IMR-90 (cell line): ENCODE results near the gene COL8A1. TPM values are rescaled to one million over a fixed set of nuclear protein-coding genes. Genes with fewer than 3 reads are reported as not detected.

Experiments
- ATAC-seq: fragments of 200-7000 bp; cut with Tn5 transposase; 2 replicates; pipeline ENCODE4 v1.9.1; 2020; ENCODE audit warnings: low read depth, mild to moderate bottlenecking, moderate library complexity
- BruUV-seq: library from RNA; stranded (reverse); fragments of 400-500 nt; replicated peaks from 2 replicates; lab custom pipeline; 2021; lab: Mats Ljungman, UMichigan
- CTCF ChIA-PET: fragments of 300-600 bp; formaldehyde crosslinking; extraction: SDS; loops from one replicate; lab custom pipeline; 2021; ENCODE audit warnings: antibody characterized with exemption; lab: Yijun Ruan, JAX
- POLR2A ChIA-PET: fragments of 300-600 bp; sonication (Branson Sonifier 250); formaldehyde crosslinking; loops from one replicate; lab custom pipeline; 2022; ENCODE audit warnings: antibody characterized with exemption; ENCODE audit not compliant: unreplicated experiment; lab: Charles Lee
- DNase-seq: peaks from one replicate; pipeline ENCODE4 v3.0.0; 2013
- H2AFZ ChIP-seq: replicated peaks from 2 replicates; pipeline ENCODE3; 2013; ENCODE audit warnings: low read length, mild to moderate bottlenecking; ENCODE audit not compliant: poor library complexity
- H2AK5ac ChIP-seq: 2 replicates; pipeline ENCODE4 v1.6.1; 2013; ENCODE audit warnings: low read depth, low read length, inconsistent platforms
- H2AK9ac ChIP-seq: replicated peaks from 2 replicates; pipeline ENCODE3; 2013; ENCODE audit warnings: mild to moderate bottlenecking, low read depth, low read length, moderate library complexity; ENCODE audit not compliant: poor library complexity
- H2BK120ac ChIP-seq: 2 replicates; pipeline ENCODE4 v1.6.1; 2013; ENCODE audit warnings: low read depth, low read length, inconsistent platforms
- H2BK15ac ChIP-seq: 3 replicates; pipeline ENCODE4 v1.6.1; 2013; ENCODE audit warnings: low read depth, low read length, inconsistent platforms
- H2BK20ac ChIP-seq: 2 replicates; pipeline ENCODE4 v1.6.1; 2013; ENCODE audit warnings: low read depth, mild to moderate bottlenecking, inconsistent platforms, low read length, moderate library complexity
- H2BK5ac ChIP-seq: 2 replicates; pipeline ENCODE4 v1.6.1; 2013; ENCODE audit warnings: mild to moderate bottlenecking, low read depth, low read length, inconsistent platforms; ENCODE audit not compliant: poor library complexity, severe bottlenecking
- H3K14ac ChIP-seq: replicated peaks from 2 replicates; pipeline ENCODE4 v1.6.1; 2013; ENCODE audit warnings: low read depth, low read length, inconsistent platforms
- H3K18ac ChIP-seq: 2 replicates; pipeline ENCODE4 v1.6.1; 2013; ENCODE audit warnings: low read depth, low read length, control low read depth
- H3K23ac ChIP-seq: 2 replicates; pipeline ENCODE4 v1.6.1; 2013; ENCODE audit warnings: low read depth, low read length, inconsistent platforms
- H3K27ac ChIP-seq: 2 replicates; pipeline ENCODE4 v1.5.1; 2013; ENCODE audit warnings: mild to moderate bottlenecking, control low read depth, low read length; ENCODE audit not compliant: insufficient read depth
- H3K27me3 ChIP-seq: 2 replicates; pipeline ENCODE4 v1.6.1; 2013; ENCODE audit warnings: low read length; ENCODE audit not compliant: control insufficient read depth, insufficient read depth
- H3K36me3 ChIP-seq: 2 replicates; pipeline ENCODE4 v1.6.1; 2013; ENCODE audit warnings: low read length, mixed read lengths; ENCODE audit not compliant: control insufficient read depth, insufficient read depth
- H3K4ac ChIP-seq: 2 replicates; pipeline ENCODE4 v1.6.1; 2013; ENCODE audit warnings: low read depth, low read length, inconsistent platforms
- H3K4me1 ChIP-seq: 2 replicates; pipeline ENCODE4 v1.6.1; 2013; ENCODE audit warnings: low read length, mixed read lengths; ENCODE audit not compliant: control insufficient read depth, insufficient read depth
- H3K4me2 ChIP-seq: 2 replicates; pipeline ENCODE4 v1.6.1; 2013; ENCODE audit warnings: low read depth, mild to moderate bottlenecking, control low read depth, low read length, moderate library complexity
- H3K4me3 ChIP-seq: 2 replicates; pipeline ENCODE4 v1.5.1; 2013; ENCODE audit warnings: low read depth, mild to moderate bottlenecking, control low read depth, low read length, moderate library complexity; ENCODE audit not compliant: insufficient read depth
- H3K56ac ChIP-seq: 2 replicates; pipeline ENCODE4 v1.6.1; 2013; ENCODE audit warnings: low read length, inconsistent platforms; ENCODE audit not compliant: insufficient read depth; ENCODE audit errors: extremely low read depth
- H3K79me1 ChIP-seq, 2 experiments: 2 replicates each; pipeline ENCODE4 v1.6.1; 2013; ENCODE audit warnings: low read length in 2 of 2, inconsistent platforms in 1 of 2, low read depth in 1 of 2
- H3K9ac ChIP-seq: 2 replicates; pipeline ENCODE4 v1.6.1; 2013; ENCODE audit warnings: low read depth, low read length, control low read depth
- H3K9me1 ChIP-seq: 2 replicates; pipeline ENCODE4 v1.6.1; 2013; ENCODE audit warnings: low read length, inconsistent platforms; ENCODE audit not compliant: insufficient read depth
- H3K9me3 ChIP-seq: 2 replicates; pipeline ENCODE4 v1.6.1; 2013; ENCODE audit warnings: low read length; ENCODE audit not compliant: control insufficient read depth, insufficient read depth
- H4K20me1 ChIP-seq: 2 replicates; pipeline ENCODE4 v1.6.1; 2013; ENCODE audit warnings: low read length, inconsistent platforms; ENCODE audit not compliant: insufficient read depth
- H4K5ac ChIP-seq: 2 replicates; pipeline ENCODE4 v1.6.1; 2013; ENCODE audit warnings: mild to moderate bottlenecking, low read depth, low read length, control low read depth
- H4K8ac ChIP-seq, 2 experiments: 2 replicates each; pipeline ENCODE4 v1.6.1; 2013; ENCODE audit warnings: low read depth in 2 of 2, low read length in 2 of 2, control low read depth in 1 of 2, inconsistent platforms in 1 of 2
- H4K91ac ChIP-seq: 2 replicates; pipeline ENCODE4 v1.6.1; 2013; ENCODE audit warnings: low read depth, low read length, inconsistent platforms; ENCODE audit not compliant: insufficient read depth
- BHLHE40 ChIP-seq: fragments of 150-350 bp; IDR thresholded peaks from 2 replicates; pipeline ENCODE4 v1.6.1; 2016; ENCODE audit warnings: mild to moderate bottlenecking, low read depth, low read length
- CEBPB ChIP-seq: IDR thresholded peaks from 2 replicates; pipeline ENCODE4 v1.6.1; 2012; ENCODE audit warnings: low read depth, low read length, improper control_type of control experiment
- CHD1 ChIP-seq: IDR thresholded peaks from 2 replicates; pipeline ENCODE4 v1.6.1; 2012; ENCODE audit warnings: low read depth, low read length, improper control_type of control experiment
- FOS ChIP-seq: fragments of 150-350 bp; IDR thresholded peaks from 2 replicates; pipeline ENCODE4 v1.6.1; 2016; ENCODE audit warnings: low read depth, low read length
- MAFK ChIP-seq: IDR thresholded peaks from 2 replicates; pipeline ENCODE4 v1.6.1; 2012; ENCODE audit warnings: low read depth, low read length, improper control_type of control experiment
- MAZ ChIP-seq: IDR thresholded peaks from 2 replicates; pipeline ENCODE4 v1.6.1; 2012; ENCODE audit warnings: low read depth, mild to moderate bottlenecking, low read length, improper control_type of control experiment, moderate library complexity, borderline replicate concordance
- MXI1 ChIP-seq: IDR thresholded peaks from 2 replicates; pipeline ENCODE4 v1.6.1; 2012; ENCODE audit warnings: low read depth, mild to moderate bottlenecking, low read length, moderate library complexity, borderline replicate concordance
- NFE2L2 ChIP-seq: fragments of 150-350 bp; IDR thresholded peaks from 2 replicates; pipeline ENCODE4 v1.6.1; 2016; ENCODE audit warnings: low read depth, mild to moderate bottlenecking, low read length
- POLR2A ChIP-seq: IDR thresholded peaks from 2 replicates; pipeline ENCODE4 v1.6.1; 2012; ENCODE audit warnings: mild to moderate bottlenecking, low read depth, low read length
- RAD21 ChIP-seq: IDR thresholded peaks from 2 replicates; pipeline ENCODE4 v1.6.1; 2012; ENCODE audit warnings: low read length, improper control_type of control experiment
- RCOR1 ChIP-seq: IDR thresholded peaks from 2 replicates; pipeline ENCODE4 v1.6.1; 2012; ENCODE audit warnings: mild to moderate bottlenecking, low read length, improper control_type of control experiment; ENCODE audit not compliant: insufficient replicate concordance
- RFX5 ChIP-seq: IDR thresholded peaks from 2 replicates; pipeline ENCODE4 v1.8.0; 2012; ENCODE audit warnings: low read depth, mild to moderate bottlenecking, low read length, moderate library complexity
- SMC3 ChIP-seq: fragments of 150-350 bp; IDR thresholded peaks from 2 replicates; pipeline ENCODE4 v1.6.1; 2016; ENCODE audit warnings: low read depth, mild to moderate bottlenecking, antibody characterized with exemption, low read length, moderate library complexity
- WGBS, 2 experiments: methylation state at CpG; one replicate each; pipeline versions ENCODE4 v1.1.5 to v1.1.7; 2013; ENCODE audit warnings: missing lambda C conversion rate in 2 of 2; ENCODE audit not compliant: insufficient read length in 1 of 2; ENCODE audit errors: extremely low coverage in 2 of 2; 5-methylcytosine and 5-hydroxymethylcytosine counted together
- dilution Hi-C: fragments of 300-500 bp; cut with HindIII; formaldehyde crosslinking; loops from one replicate; pipeline ENCODE4 v1.14.3; 2018; ENCODE audit warnings: low sequenced_read_pairs; ENCODE audit not compliant: unreplicated experiment
- in situ Hi-C: fragments of 300-500 bp; cut with MboI; formaldehyde crosslinking; loops from 3 replicates; pipeline ENCODE4 v1.14.3; 2019; ENCODE audit warnings: low sequenced_read_pairs, inconsistent platforms, mixed read lengths
- intact Hi-C: fragments of 100-400 bp; cut with micrococcal nuclease; formaldehyde crosslinking; loops from 2 replicates; pipeline ENCODE4 v1.10.0; 2022
- polyA plus RNA-seq, 3 experiments: library from polyadenylated mRNA; depleted of rRNA; stranded (reverse); fragments of >200 nt; gene quantifications; 2 replicates each; pipeline ENCODE4 v1.2.3, GENCODE V29; 2012; ENCODE audit warnings: low replicate concordance in 1 of 3
- total RNA-seq: library from RNA; depleted of rRNA; stranded (reverse); fragments of >200 nt; gene quantifications from 2 replicates; pipeline ENCODE4 v1.2.3, GENCODE V29; 2012
- TF ChIP-seq, protein P1 (sequence below): fragments of 150-350 bp; IDR thresholded peaks from 2 replicates; pipeline ENCODE4 v1.6.1; 2017; ENCODE audit warnings: mild to moderate bottlenecking, antibody characterized with exemption, low read length, low read depth
- TF ChIP-seq, protein P2 (sequence below): fragments of 150-350 bp; IDR thresholded peaks from 2 replicates; pipeline ENCODE4 v1.6.1; 2016; ENCODE audit warnings: low read depth, mild to moderate bottlenecking, low read length, moderate library complexity, borderline replicate concordance
- TF ChIP-seq, protein P3 (sequence below): conservative IDR thresholded peaks from 2 replicates; pipeline ENCODE4 v1.5.1; 2012; ENCODE audit warnings: mild to moderate bottlenecking, low read depth, low read length, improper control_type of control experiment

COL8A1 gene
- total and polyA plus RNA-seq, 2 of the 4 experiments (the other 2 are of a cell fraction): 119 to 151 TPM

DNA sequence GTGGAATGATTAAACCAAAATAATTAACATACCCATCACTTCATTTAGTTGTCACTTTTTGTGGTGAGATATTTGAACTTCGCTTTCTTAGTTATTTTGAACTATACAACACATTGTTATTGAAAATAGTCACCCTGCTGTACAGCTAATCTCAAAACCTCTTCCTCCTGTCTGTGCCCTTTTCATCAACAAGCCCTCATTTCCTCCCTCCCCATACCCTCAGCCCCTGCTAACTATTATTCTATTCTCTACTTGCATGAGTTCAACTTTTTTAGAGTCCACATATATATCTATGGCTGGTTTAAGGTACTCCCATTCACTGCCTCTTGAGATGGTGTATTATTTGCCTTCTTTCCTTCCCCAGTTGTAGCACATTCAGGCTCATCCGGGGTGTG lies 32.2 kb downstream of the COL8A1 start:
- TF ChIP-seq, protein P1, sequence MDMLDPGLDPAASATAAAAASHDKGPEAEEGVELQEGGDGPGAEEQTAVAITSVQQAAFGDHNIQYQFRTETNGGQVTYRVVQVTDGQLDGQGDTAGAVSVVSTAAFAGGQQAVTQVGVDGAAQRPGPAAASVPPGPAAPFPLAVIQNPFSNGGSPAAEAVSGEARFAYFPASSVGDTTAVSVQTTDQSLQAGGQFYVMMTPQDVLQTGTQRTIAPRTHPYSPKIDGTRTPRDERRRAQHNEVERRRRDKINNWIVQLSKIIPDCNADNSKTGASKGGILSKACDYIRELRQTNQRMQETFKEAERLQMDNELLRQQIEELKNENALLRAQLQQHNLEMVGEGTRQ: no peak
- TF ChIP-seq CHD1 (no peak), MAZ (no peak), MXI1 (no peak), BHLHE40 (no peak), RFX5 (no peak), CEBPB (no peak), SMC3 (no peak), FOS (no peak), RCOR1 (no peak), RAD21 (no peak), POLR2A (no peak), NFE2L2 (no peak), MAFK (no peak)
- TF ChIP-seq, protein P2, sequence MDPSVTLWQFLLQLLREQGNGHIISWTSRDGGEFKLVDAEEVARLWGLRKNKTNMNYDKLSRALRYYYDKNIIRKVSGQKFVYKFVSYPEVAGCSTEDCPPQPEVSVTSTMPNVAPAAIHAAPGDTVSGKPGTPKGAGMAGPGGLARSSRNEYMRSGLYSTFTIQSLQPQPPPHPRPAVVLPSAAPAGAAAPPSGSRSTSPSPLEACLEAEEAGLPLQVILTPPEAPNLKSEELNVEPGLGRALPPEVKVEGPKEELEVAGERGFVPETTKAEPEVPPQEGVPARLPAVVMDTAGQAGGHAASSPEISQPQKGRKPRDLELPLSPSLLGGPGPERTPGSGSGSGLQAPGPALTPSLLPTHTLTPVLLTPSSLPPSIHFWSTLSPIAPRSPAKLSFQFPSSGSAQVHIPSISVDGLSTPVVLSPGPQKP: no peak
- TF ChIP-seq, protein P3, sequence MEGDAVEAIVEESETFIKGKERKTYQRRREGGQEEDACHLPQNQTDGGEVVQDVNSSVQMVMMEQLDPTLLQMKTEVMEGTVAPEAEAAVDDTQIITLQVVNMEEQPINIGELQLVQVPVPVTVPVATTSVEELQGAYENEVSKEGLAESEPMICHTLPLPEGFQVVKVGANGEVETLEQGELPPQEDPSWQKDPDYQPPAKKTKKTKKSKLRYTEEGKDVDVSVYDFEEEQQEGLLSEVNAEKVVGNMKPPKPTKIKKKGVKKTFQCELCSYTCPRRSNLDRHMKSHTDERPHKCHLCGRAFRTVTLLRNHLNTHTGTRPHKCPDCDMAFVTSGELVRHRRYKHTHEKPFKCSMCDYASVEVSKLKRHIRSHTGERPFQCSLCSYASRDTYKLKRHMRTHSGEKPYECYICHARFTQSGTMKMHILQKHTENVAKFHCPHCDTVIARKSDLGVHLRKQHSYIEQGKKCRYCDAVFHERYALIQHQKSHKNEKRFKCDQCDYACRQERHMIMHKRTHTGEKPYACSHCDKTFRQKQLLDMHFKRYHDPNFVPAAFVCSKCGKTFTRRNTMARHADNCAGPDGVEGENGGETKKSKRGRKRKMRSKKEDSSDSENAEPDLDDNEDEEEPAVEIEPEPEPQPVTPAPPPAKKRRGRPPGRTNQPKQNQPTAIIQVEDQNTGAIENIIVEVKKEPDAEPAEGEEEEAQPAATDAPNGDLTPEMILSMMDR: no peak
- no TSS peak for BruUV-seq
- dilution Hi-C loops: no loop called here
- ChIA-PET POLR2A (no interaction called here), CTCF (no interaction called here)
- Histone ChIP-seq H2BK20ac (peak overlapping the region; percentile 35; the same call in 1 of the 2 replicates), H3K36me3 (no peaks in the 10 kb centered on the region; the same call in 1 of the 2 replicates), H3K4ac (peak overlapping the region; percentile 70), H4K8ac (0 out of 4 replicates have a peak overlapping the region, but pooled peaks of 1 of the 2 experiments have one; percentile 43), H3K4me2 (no peak overlapping the region), H2BK15ac (peak overlapping the region; percentile 38; the same call in 1 of the 3 replicates), H3K9me3 (no peaks in the 10 kb centered on the region), H3K4me1 (no peaks in the 10 kb centered on the region; the same call in 1 of the 2 replicates), H2AK5ac (peak overlapping the region; percentile 72; the same call in 1 of the 2 replicates), H3K14ac (peak overlapping the region; percentile 71; the same call in 1 of the 2 replicates), H2AK9ac (no peak overlapping the region), H2BK120ac (peak overlapping the region; percentile 17; the same call in 1 of the 2 replicates), H3K23ac (peak overlapping the region; percentile 61; the same call in 1 of the 2 replicates), H4K91ac (no peak overlapping the region; the same call in 1 of the 2 replicates), H3K9ac (no peak overlapping the region), H3K4me3 (no peak overlapping the region), H2BK5ac (peak overlapping the region; percentile 71), H3K18ac (no peak overlapping the region), H4K20me1 (no peaks in the 10 kb centered on the region), H3K27me3 (no peaks in the 10 kb centered on the region), H3K9me1 (peaks cover 3% of the 10 kb centered on the region), H2AFZ (no peak overlapping the region), H3K27ac (no peak overlapping the region), H4K5ac (no peak overlapping the region), H3K79me1 (peaks cover 17 to 43% of the 10 kb centered on the region in 2 experiments; a peak in 3 of 4 replicates), H3K56ac (no peak overlapping the region)
- intact Hi-C loops: no loop called here
- DNase-seq (no peak), ATAC-seq (no peak; the same call in 1 of the 2 replicates)
- WGBS, 2 experiments: no CpG with 5 or more reads among the region's 2 CpGs
- in situ Hi-C loops: no loop called here
